HG03066 (cell line): Measurements from ENCODE around the gene TNIP3.

Experiments used
- ATAC-seq: cut with Tn5 transposase; IDR thresholded peaks from one replicate; pipeline ENCODE4 v1.9.1; 2021; ENCODE audit warnings: low read depth; ENCODE audit not compliant: unreplicated experiment

TNIP3 gene

DNA sequence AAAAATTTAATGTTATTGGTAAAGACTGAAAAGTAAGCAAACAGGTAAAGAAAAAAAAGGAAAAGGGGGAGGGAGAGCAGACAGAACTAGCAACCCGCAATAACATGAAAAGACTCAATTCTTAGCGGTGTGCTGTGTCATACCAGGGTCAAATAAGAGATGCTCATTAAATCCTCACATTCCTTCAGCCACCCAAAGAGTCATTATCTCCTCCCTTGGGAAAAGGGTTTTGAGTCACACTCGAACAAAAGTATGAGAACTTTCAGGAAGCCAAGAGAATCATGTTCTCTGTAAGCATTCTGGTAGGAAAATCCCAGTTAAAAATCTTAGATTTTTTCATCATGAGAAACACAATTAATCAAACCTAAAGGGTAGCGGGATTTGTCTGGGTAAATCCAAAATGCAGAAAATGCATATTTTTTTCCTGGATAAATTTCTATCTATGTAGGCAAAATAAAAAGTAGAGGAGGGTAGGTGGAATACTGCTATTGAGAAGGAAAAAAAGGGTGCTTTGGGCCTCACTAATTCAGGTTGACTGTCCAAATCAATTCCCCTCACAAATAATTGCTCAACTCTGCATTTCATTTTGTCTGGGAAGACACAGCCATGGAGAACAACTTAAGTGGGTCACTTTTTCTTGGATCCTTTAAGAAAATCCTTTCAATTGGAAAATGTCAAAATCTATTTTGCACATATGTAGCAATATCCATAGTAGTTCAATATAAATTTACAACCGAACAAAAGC is 23.2 kb downstream of the TNIP3 start:
- ATAC-seq: no peak

DNA sequence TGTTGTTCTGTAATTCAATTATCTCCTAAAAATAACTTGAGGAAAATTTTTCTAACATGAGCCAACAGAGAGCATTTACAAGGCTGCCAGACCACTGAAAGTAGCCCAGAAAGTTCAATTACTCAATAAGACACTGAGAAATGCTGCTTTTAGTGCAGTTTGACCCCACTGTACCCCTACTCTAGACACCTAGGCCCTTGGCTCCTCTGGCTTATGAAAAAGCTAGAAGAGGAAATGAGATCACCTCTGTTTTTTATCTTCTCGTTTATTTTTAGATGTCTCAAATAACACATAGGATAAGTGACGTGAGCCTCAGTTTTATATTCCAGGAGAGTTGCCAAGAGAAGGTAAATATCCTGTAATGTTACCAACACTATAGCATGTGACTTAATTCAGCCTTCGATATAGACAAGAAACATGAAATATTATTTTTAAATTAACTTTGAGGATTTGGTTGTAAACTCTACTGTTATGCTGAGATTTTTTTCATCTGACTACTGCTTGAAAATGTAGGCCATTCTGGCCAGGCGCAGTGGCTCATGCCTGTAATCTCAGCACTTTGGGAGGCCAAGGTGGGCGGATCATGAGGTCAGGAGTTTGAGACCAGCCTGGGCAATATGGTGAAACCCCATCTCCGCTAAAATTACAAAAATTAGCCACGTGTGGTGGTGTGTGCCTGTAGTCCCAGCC is 24.4 kb downstream of the TNIP3 start:
- ATAC-seq: peak; percentile 82

- ATAC-seq: no peak
These were observed 25.9 kb downstream of the TNIP3 start for GRCh38 chr4:121138039-121138825.

DNA sequence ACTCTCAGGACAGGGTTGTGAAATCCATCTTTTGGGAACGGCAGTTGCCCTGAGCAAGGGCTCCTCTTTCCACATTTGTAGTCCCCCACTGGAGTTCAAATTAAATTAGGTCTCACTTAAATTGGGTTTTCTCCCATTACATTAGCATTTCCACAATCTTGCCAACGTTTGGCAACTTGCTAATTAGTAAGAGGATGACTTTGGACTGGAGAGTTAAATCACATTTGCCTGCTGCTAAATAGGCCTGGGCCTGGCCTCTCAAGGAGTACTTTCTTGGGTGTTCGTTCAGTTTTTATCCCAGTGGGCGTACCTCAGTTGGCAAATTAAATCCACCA is 33.8 kb downstream of the TNIP3 start:
- no peak for ATAC-seq

GRCh38 chr4:121129606-121130325 is 34.4 kb downstream of the TNIP3 start:
- ATAC-seq: no peak

DNA sequence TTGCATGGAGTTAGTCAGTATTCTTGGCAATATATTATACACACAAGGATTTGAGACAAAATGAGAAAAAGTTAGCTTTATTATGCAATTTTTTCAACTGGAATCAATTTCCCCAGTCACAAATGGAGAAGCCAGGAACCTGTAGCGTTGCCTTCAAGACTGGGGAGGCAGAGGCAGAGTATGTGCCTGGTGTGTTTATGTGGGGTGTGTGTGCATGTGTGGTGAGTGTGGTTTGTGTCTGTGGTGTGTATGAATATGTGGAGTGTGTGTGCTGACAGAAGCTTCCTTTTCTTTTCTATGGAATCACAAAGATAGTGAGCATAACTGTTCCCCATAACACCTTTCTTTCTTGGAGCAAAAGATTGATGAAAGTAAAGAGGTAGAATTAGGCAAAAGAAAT is 37.0 kb downstream of the TNIP3 start:
- ATAC-seq: no peak

DNA sequence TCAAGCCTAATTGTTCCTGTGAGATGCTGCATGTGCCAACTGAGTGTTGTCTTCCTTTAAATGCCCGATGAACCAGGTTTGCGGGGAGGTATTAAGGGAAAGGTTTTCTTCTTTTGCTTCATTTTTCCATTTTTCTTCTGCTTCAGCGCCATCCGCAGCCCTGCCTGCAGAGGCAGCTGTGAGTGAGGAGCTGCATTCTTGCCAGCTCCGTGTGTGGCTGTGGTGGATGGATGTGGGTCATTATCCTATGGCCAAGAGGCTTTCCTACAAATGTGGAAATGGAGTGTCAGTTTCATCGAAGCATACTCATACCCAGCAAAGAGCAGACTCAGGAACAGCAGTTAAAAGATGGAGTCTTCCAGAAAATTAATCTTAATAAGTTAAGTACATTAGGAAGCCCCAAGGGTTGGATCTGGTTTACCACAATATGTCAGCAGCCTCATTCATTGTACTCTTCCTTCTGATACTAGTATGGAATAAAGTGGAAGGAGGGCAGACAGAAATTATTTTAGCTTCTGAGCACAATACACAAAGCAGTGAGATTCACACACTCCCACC is 37.6 kb downstream of the TNIP3 start:
- no peak for ATAC-seq

DNA sequence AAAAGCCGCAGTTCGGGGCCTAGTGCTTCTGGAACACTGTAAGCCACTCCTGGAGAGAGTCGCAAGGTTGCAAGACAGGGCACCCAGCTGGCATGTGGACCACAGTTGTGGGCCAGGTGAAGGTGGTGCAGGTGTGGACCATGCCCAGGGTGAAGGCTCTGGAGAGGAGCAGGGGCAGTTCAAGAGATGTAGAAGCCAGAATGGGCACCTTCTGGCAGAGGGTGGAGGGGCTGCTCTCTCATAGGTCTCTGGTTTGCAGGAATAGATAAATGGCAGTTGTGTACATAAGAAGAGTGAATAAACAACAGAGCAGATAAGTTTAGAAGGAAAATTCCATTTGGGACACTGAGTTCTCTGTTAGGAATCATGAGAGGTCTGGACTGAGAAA is 38.6 kb downstream of the TNIP3 start:
- ATAC-seq: no peak

- ATAC-seq: no peak
These were observed 41.5 kb downstream of the TNIP3 start for GRCh38 chr4:121122661-121123060.

- no peak for ATAC-seq
These were observed 44.4 kb downstream of the TNIP3 start for GRCh38 chr4:121119715-121120114.

DNA sequence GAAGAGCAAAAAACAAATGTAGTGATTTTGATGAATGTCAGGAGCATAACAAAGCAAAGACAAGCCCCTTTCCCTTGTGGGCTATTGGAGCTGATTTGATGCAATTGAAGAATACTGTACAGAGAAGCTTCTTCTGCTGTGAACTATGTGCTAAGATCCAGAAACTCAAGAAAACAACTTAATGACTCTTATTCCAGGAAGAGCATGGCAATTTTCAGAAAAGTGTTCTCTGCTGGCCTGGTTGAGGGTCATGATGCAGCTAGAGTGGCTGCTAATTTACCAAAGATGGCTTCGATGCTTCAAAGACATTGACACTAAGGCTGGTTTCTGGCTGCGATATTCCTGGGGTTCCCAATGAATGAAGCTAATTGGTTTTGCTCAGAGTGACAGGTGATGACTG is 45.8 kb downstream of the TNIP3 start:
- no peak for ATAC-seq

DNA sequence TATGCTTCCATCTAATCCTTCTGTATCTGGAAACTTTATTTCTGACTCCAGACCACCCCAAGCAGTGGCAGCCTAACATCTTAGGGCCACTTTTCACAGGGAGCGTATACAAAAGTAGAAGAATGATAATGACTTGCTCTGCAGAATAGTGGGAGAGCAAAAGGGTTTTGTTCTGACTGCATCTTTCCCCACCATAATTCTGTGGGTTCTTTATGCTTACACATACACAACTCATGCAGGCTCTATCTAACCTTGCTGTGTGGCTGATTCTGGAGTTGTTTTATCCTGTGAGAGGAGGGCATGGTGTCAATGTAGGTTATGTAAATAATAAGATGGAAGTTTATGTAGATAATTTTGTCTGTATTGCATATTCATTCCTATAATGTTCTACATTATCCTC is 49.4 kb downstream of the TNIP3 start:
- ATAC-seq: no peak

- no peak for ATAC-seq
These were observed 51.6 kb downstream of the TNIP3 start for GRCh38 chr4:121112530-121112929.

DNA sequence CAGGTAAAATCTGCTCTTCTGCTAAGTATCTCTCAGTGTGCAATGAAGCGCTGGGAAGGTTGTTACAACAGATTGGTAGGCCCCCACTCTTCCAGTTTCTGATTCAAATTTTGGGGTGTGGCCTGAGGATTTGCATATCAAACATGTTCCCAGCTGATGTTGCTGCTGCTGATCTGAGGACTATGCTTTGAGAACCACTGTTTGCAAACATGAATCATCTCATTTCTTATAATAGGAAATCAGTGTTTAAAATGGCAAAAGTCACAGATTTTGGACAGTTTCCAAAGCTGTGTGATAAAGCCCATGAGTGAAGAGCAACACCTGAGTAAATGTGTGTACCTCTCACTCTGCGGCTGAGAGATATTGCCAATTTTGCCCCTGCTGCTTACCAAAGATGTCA is 55.6 kb downstream of the TNIP3 start:
- ATAC-seq: no peak

GRCh38 chr4:121107507-121107906 is 56.6 kb downstream of the TNIP3 start:
- ATAC-seq: no peak

- ATAC-seq: no peak
These were observed 63.9 kb downstream of the TNIP3 start for GRCh38 chr4:121100093-121100775.

GRCh38 chr4:121098266-121098665 is 65.9 kb downstream of the TNIP3 start:
- ATAC-seq: no peak

- no peak for ATAC-seq
These were observed 67.5 kb downstream of the TNIP3 start for GRCh38 chr4:121096629-121097028.

DNA sequence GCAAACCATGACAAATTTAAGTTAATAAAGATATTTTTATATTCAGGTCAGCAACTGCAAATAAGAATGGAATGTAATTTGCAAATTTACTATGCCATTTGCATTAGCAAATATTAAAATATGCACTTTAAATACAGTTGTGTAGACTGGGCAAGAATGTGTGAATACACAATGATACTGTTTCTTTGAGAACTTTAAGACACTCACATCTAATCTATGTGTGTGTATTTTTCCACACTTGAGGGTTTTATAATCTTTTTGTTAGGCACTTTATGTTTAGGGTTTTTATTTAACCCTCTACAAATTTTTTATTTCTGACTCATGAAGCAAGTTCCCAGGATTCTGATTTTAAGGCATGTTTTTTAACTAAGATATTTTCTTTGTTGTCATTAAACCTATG is 67.9 kb downstream of the TNIP3 start:
- ATAC-seq: no peak

DNA sequence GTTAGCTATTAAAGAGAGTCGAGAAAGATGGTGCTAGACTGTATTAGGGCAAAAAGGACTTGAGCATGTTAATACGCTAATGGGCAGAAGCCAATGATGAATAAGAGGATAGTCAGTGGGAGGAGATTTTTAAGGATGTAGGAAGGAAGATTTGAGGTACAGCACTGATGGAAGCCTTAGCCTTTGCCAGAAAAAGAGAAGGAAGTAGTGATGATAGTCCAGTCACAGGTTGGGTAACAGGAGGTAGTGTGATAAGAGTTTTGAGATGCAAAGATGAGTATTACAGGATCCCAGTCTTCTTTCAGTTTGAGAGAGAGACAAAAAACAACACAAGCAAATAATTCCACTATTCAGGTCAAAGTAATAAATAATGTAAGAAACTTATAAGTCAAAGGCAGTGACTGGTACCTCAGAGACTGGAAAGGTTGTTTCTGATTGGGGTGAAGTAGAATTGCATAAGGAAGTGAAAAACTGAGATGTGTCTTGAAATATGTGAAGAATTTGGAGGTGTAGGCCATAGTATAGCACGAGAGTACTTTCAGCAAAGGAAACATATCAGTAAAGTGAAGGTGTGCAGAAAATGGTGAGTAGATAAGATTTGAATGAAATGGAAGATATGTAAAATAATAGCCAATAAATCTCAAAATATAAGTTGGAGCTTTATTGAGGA is 69.7 kb downstream of the TNIP3 start:
- ATAC-seq: no peak
